Measurements from ENCODE around the gene TUBGCP6. TPM values are rescaled to one million over a fixed set of nuclear protein-coding genes. Genes with fewer than 3 reads are reported as not detected.
"Not testable (repeated sequence)": the region's sequence is repeated elsewhere in the genome, so short reads cannot be mapped to it uniquely, and the experiment has no call there.

The TUBGCP6 gene
- polyA plus RNA-seq, 4 donors, result 31.4 to 40.7 (median 34.3) TPM

- no peak for DNase-seq (ENCODE audit: low read depth in 4 of 4, low spot score in 3 of 4)
Observed at GRCh38 chr22:50215297-50216054, 29.3 kb downstream of the TUBGCP6 start.

- DNase-seq (ENCODE audit: low read depth in 4 of 4, low spot score in 3 of 4), result no peak
Observed at GRCh38 chr22:50213263-50213662, 31.6 kb downstream of the TUBGCP6 start.

GRCh38 chr22:50211147-50211546 is 33.7 kb downstream of the TUBGCP6 start:
- DNase-seq (ENCODE audit: low read depth in 4 of 4, low spot score in 3 of 4), result no peak

GRCh38 chr22:50210378-50211139 is 34.3 kb downstream of the TUBGCP6 start:
- DNase-seq (ENCODE audit: low read depth in 4 of 4, low spot score in 3 of 4), result no peak

- DNase-seq (ENCODE audit: low read depth in 4 of 4, low spot score in 3 of 4), result no peak
Observed at GRCh38 chr22:50209893-50210292, 34.9 kb downstream of the TUBGCP6 start.

- no peak for DNase-seq (ENCODE audit: low read depth in 4 of 4, low spot score in 3 of 4)
Observed at GRCh38 chr22:50208939-50209892, 35.6 kb downstream of the TUBGCP6 start.

- no peak for DNase-seq (ENCODE audit: low read depth in 4 of 4, low spot score in 3 of 4)
Observed at GRCh38 chr22:50208430-50208938, 36.3 kb downstream of the TUBGCP6 start.

- no peak for DNase-seq (ENCODE audit: low read depth in 4 of 4, low spot score in 3 of 4)
Observed at GRCh38 chr22:50207383-50208140, 37.3 kb downstream of the TUBGCP6 start.

- no peak for DNase-seq (ENCODE audit: low read depth in 4 of 4, low spot score in 3 of 4)
Observed at GRCh38 chr22:50206599-50206998, 38.2 kb downstream of the TUBGCP6 start.

GRCh38 chr22:50205781-50206569 is 38.8 kb downstream of the TUBGCP6 start:
- DNase-seq (ENCODE audit: low read depth in 4 of 4, low spot score in 3 of 4), result no peak

- DNase-seq (ENCODE audit: low read depth in 4 of 4, low spot score in 3 of 4), result not testable (repeated sequence)
Observed at GRCh38 chr22:50204998-50205397, 39.8 kb downstream of the TUBGCP6 start.

GRCh38 chr22:50204571-50204970 is 40.3 kb downstream of the TUBGCP6 start:
- DNase-seq (ENCODE audit: low read depth in 4 of 4, low spot score in 3 of 4), result no peak

GRCh38 chr22:50203288-50203687 is 41.5 kb downstream of the TUBGCP6 start:
- DNase-seq (ENCODE audit: low read depth in 4 of 4, low spot score in 3 of 4), result no peak

- no peak for DNase-seq (ENCODE audit: low read depth in 4 of 4, low spot score in 3 of 4)
Observed at GRCh38 chr22:50202130-50202666, 42.6 kb downstream of the TUBGCP6 start.

GRCh38 chr22:50201191-50202129 is 43.4 kb downstream of the TUBGCP6 start:
- no peak for DNase-seq (ENCODE audit: low read depth in 4 of 4, low spot score in 3 of 4)

- DNase-seq (ENCODE audit: low read depth in 4 of 4, low spot score in 3 of 4), result peak; percentile 73 to 84 (median 78)
Observed at GRCh38 chr22:50200461-50201190, 44.2 kb downstream of the TUBGCP6 start, which contains the start of gene SELENOO. Gene SELENOO (plus strand): TSS chr22:50201011. CDS start chr22:50201037, 26 bp downstream.

Data from right renal pelvis (tissue), 4 donors.